Measurements from ENCODE around the gene BST1. TPM values are rescaled to one million over a fixed set of nuclear protein-coding genes. Genes with fewer than 3 reads are reported as not detected.
A peak's percentile ranks its signal among the peaks of the same experiment; 100 is the strongest.

Gene BST1
- total RNA-seq, 1 experiment from 2014 or later = 1.4 TPM

DNA sequence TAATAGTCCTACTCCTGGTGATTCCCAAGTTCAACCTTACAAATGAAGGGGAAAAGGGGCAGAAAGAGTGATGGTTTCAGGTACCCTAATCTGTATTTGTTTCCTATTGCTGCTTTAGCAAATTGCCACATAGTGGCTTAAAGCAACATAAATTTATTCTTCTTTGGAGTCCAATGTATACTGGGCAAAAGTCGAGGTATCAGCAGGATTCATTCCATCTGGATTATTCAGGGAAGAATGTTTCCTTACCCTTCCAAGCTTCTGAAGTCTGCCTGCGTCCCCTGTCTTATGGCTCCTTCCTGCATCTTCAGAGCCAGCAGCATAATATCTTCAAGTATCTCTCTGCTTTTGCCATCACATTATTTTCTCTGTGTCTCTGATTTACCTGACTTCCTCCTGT lies 10.3 kb upstream of the BST1 start (continued):
- TF ChIP-seq, protein P1, sequence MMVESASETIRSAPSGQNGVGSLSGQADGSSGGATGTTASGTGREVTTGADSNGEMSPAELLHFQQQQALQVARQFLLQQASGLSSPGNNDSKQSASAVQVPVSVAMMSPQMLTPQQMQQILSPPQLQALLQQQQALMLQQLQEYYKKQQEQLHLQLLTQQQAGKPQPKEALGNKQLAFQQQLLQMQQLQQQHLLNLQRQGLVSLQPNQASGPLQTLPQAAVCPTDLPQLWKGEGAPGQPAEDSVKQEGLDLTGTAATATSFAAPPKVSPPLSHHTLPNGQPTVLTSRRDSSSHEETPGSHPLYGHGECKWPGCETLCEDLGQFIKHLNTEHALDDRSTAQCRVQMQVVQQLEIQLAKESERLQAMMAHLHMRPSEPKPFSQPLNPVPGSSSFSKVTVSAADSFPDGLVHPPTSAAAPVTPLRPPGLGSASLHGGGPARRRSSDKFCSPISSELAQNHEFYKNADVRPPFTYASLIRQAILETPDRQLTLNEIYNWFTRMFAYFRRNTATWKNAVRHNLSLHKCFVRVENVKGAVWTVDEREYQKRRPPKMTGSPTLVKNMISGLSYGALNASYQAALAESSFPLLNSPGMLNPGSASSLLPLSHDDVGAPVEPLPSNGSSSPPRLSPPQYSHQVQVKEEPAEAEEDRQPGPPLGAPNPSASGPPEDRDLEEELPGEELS (CRISPR knock-in tag; IDR thresholded peaks at IDR 0.05) = no peak
- no peak for TF ChIP-seq ATF1 (CRISPR knock-in tag; IDR thresholded peaks at IDR 0.05)
- TF ChIP-seq SOX15 (CRISPR knock-in tag; IDR thresholded peaks at IDR 0.05) = no peak
- TF ChIP-seq TEAD4 (CRISPR knock-in tag; IDR thresholded peaks at IDR 0.05) = no peak

DNA sequence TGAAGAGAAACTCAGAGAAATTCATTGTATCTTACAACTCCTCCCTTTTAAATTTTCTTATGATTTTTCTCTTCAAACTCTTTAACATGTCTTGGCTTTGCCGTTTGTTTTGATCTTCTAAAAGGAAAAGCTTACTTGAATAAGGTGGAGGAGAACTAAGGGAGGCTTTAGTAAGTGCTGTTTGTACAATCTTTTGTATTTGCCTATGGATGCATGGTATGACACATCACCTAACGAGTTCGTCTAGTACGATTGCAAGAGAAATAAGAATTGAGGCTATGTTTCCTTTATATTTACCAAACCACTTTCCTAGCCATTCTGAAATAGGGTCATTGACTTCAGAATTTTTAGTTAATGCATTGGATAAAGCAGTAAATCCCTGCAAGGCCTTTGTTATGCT lies 8.4 kb upstream of the BST1 start:
- no peaks in the 10 kb centered on the region; the same call in 1 of the 2 replicates for H3K27me3 Mint-ChIP-seq (ENCODE audit: low read depth)
- ATAC-seq = no peak
- ChIA-PET CTCF (no interaction called here), POLR2A (no interaction called here)
- no peak for TF ChIP-seq SP1 (CRISPR knock-in tag; conservative IDR thresholded peaks at IDR 0.05)
- TF ChIP-seq, protein P2, sequence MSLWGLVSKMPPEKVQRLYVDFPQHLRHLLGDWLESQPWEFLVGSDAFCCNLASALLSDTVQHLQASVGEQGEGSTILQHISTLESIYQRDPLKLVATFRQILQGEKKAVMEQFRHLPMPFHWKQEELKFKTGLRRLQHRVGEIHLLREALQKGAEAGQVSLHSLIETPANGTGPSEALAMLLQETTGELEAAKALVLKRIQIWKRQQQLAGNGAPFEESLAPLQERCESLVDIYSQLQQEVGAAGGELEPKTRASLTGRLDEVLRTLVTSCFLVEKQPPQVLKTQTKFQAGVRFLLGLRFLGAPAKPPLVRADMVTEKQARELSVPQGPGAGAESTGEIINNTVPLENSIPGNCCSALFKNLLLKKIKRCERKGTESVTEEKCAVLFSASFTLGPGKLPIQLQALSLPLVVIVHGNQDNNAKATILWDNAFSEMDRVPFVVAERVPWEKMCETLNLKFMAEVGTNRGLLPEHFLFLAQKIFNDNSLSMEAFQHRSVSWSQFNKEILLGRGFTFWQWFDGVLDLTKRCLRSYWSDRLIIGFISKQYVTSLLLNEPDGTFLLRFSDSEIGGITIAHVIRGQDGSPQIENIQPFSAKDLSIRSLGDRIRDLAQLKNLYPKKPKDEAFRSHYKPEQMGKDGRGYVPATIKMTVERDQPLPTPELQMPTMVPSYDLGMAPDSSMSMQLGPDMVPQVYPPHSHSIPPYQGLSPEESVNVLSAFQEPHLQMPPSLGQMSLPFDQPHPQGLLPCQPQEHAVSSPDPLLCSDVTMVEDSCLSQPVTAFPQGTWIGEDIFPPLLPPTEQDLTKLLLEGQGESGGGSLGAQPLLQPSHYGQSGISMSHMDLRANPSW (CRISPR knock-in tag; conservative IDR thresholded peaks at IDR 0.05; ENCODE audit: low read depth) = no peak
- no peak for TF ChIP-seq SMAD3 (CRISPR knock-in tag; IDR thresholded peaks at IDR 0.05; ENCODE audit: borderline replicate concordance)
- TF ChIP-seq, protein P3, sequence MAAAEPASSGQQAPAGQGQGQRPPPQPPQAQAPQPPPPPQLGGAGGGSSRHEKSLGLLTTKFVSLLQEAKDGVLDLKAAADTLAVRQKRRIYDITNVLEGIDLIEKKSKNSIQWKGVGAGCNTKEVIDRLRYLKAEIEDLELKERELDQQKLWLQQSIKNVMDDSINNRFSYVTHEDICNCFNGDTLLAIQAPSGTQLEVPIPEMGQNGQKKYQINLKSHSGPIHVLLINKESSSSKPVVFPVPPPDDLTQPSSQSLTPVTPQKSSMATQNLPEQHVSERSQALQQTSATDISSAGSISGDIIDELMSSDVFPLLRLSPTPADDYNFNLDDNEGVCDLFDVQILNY (CRISPR knock-in tag; IDR thresholded peaks at IDR 0.05) = no peak
- H3K36me3 Mint-ChIP-seq = peaks cover 12% of the 10 kb centered on the region
- no peak overlapping the region for H3K27ac Mint-ChIP-seq
- peaks cover 34% of the 10 kb centered on the region for H3K9me3 Mint-ChIP-seq
- peaks cover 49% of the 10 kb centered on the region for H3K4me1 Mint-ChIP-seq
- no peak for DNase-seq (ENCODE audit: low spot score)
- H3K4me3 Mint-ChIP-seq = no peak overlapping the region

DNA sequence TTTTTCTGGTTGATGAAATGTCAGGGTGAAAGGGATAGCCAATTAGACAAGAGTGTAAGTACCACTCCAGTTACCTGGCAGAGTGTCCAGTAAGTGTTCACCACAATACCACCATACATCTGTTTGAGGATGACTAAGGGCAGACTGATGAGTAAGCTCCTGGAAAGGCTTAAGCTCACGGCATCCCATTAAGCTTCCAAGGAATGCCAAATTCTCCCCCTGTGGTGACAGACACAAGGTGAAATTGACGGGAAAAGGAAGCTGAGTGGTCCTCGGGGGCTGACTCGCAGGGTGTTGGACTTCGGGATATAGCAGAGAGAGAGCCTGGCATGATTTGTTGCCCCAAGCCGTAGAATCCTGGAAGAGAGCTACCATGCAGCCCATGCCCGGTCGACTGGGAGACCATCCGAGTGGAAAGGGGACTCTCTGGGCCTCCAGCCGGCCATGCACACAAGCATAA lies 7.6 kb upstream of the BST1 start:
- no peak overlapping the region for H3K27ac Mint-ChIP-seq
- peaks cover 49% of the 10 kb centered on the region for H3K4me1 Mint-ChIP-seq
- ATAC-seq (peak; percentile 70), DNase-seq (ENCODE audit: low spot score) (peak; percentile 23)
- H3K9me3 Mint-ChIP-seq = peaks cover 40% of the 10 kb centered on the region
- TF ChIP-seq, protein P4, sequence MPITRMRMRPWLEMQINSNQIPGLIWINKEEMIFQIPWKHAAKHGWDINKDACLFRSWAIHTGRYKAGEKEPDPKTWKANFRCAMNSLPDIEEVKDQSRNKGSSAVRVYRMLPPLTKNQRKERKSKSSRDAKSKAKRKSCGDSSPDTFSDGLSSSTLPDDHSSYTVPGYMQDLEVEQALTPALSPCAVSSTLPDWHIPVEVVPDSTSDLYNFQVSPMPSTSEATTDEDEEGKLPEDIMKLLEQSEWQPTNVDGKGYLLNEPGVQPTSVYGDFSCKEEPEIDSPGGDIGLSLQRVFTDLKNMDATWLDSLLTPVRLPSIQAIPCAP (CRISPR knock-in tag; IDR thresholded peaks at IDR 0.05) = no peak
- ChIA-PET CTCF (interaction anchor here (0.6 to 0.8 kb wide), 3 partner anchors 20 to 53 kb away, joined by 3 to 4 read pairs (median 3); no protein-coding TSS in a partner anchor), POLR2A (no interaction called here)
- H3K27me3 Mint-ChIP-seq (ENCODE audit: low read depth) = no peaks in the 10 kb centered on the region; the same call in 1 of the 2 replicates
- peaks cover 12% of the 10 kb centered on the region for H3K36me3 Mint-ChIP-seq
- no peak overlapping the region for H3K4me3 Mint-ChIP-seq

DNA sequence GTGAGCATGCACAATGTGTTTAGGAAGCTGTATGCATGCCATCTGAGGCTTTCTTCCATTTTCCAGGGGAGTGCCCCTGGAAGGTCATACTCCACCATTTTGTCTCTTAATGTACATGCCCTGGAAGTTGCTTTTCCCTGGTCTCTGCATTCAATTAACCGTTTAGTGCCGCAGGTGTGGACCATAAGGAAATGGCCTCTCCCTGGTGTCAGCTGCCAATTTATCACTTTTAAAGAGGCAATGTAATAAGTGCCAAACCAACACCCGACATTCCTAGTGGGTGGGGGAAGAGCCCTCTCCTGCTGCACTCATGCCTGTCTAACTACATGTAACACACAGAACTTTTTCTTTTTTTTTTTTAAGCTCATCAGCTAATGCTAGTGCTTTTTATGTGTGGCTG lies 7.1 kb upstream of the BST1 start:
- H3K9me3 Mint-ChIP-seq = peaks cover 40% of the 10 kb centered on the region
- ATAC-seq (no peak), DNase-seq (ENCODE audit: low spot score) (no peak)
- ChIA-PET CTCF (interaction anchor here (0.6 to 0.7 kb wide), 2 partner anchors 31 to 52 kb away, joined by 3 to 4 read pairs; no protein-coding TSS in a partner anchor), POLR2A (interaction anchor here (0.7 kb wide), 1 partner anchor 10 kb away, joined by 3 read pairs; no protein-coding TSS in a partner anchor)
- TF ChIP-seq JUN (CRISPR knock-in tag; IDR thresholded peaks at IDR 0.05) = no peak
- TF ChIP-seq SOX15 (CRISPR knock-in tag; IDR thresholded peaks at IDR 0.05) = no peak
- TF ChIP-seq, protein P4 (CRISPR knock-in tag; IDR thresholded peaks at IDR 0.05) = no peak
- no peak overlapping the region for H3K27ac Mint-ChIP-seq
- no peak overlapping the region for H3K4me3 Mint-ChIP-seq
- H3K4me1 Mint-ChIP-seq = peaks cover 49% of the 10 kb centered on the region
- H3K36me3 Mint-ChIP-seq = peaks cover 12% of the 10 kb centered on the region
- no peaks in the 10 kb centered on the region; the same call in 1 of the 2 replicates for H3K27me3 Mint-ChIP-seq (ENCODE audit: low read depth)

Data from WTC11 (cell line).